Hepatocyte (in vitro differentiated cells): ENCODE results near the gene POLK. TPM values are rescaled to one million over a fixed set of nuclear protein-coding genes. Genes with fewer than 3 reads are reported as not detected.

Experiments
- DNase-seq: peaks from one replicate; pipeline ENCODE4 v3.0.0-alpha.2; 2016; ENCODE audit warnings: low spot score
- H2AFZ ChIP-seq: fragments of 200-600 bp; sonication (generic); 2 replicates; pipeline ENCODE4 v1.6.0; 2016; ENCODE audit warnings: antibody characterized with exemption, mild to moderate bottlenecking
- H3K27ac ChIP-seq: fragments of 200-600 bp; sonication (generic); 2 replicates; pipeline ENCODE4 v1.5.1; 2016; ENCODE audit warnings: mild to moderate bottlenecking
- H3K27me3 ChIP-seq: fragments of 200-600 bp; sonication (generic); 2 replicates; pipeline ENCODE4 v1.6.1; 2016
- H3K36me3 ChIP-seq: fragments of 200-600 bp; sonication (generic); replicated peaks from 2 replicates; pipeline ENCODE4 v1.5.1; 2016; ENCODE audit warnings: low read depth; ENCODE audit not compliant: insufficient read depth
- H3K4me1 ChIP-seq: fragments of 200-600 bp; sonication (generic); 2 replicates; pipeline ENCODE4 v1.5.1; 2016; ENCODE audit warnings: mild to moderate bottlenecking, moderate library complexity; ENCODE audit not compliant: insufficient read depth
- H3K4me2 ChIP-seq: fragments of 200-600 bp; sonication (generic); 2 replicates; pipeline ENCODE4 v1.6.0; 2016
- H3K4me3 ChIP-seq: fragments of 200-600 bp; sonication (generic); 2 replicates; pipeline ENCODE4 v1.5.1; 2016; ENCODE audit warnings: mild to moderate bottlenecking
- H3K79me2 ChIP-seq: fragments of 200-600 bp; sonication (generic); 2 replicates; pipeline ENCODE4 v1.6.0; 2017; ENCODE audit warnings: mild to moderate bottlenecking
- H3K9me2 ChIP-seq: fragments of 200-600 bp; sonication (generic); replicated peaks from 2 replicates; pipeline ENCODE4 v1.6.0; 2017; ENCODE audit warnings: mild to moderate bottlenecking; ENCODE audit not compliant: insufficient read depth
- H3K9me3 ChIP-seq: fragments of 200-600 bp; sonication (generic); 2 replicates; pipeline ENCODE4 v1.5.1; 2016; ENCODE audit warnings: low read depth, mild to moderate bottlenecking
- H4K20me1 ChIP-seq: fragments of 200-600 bp; sonication (generic); 2 replicates; pipeline ENCODE4 v1.6.0; 2016; ENCODE audit warnings: mild to moderate bottlenecking; ENCODE audit not compliant: insufficient read depth, poor library complexity, severe bottlenecking
- CTCF ChIP-seq: fragments of 200-600 bp; sonication (generic); IDR thresholded peaks from 2 replicates; pipeline ENCODE4 v1.5.1; 2016; ENCODE audit warnings: antibody characterized with exemption, mild to moderate bottlenecking; ENCODE audit not compliant: poor library complexity
- EZH2 ChIP-seq: fragments of 200-600 bp; sonication (generic); IDR thresholded peaks from 2 replicates; pipeline ENCODE4 v1.6.1; 2016; ENCODE audit warnings: antibody characterized with exemption, mild to moderate bottlenecking, borderline replicate concordance
- EZH2phosphoT487 ChIP-seq: fragments of 200-600 bp; sonication (generic); IDR thresholded peaks from one replicate; pipeline ENCODE4 v1.6.1; 2018; ENCODE audit warnings: antibody characterized with exemption, mild to moderate bottlenecking, low read depth, moderate library complexity; ENCODE audit not compliant: unreplicated experiment, severe bottlenecking
- WGBS: methylation state at CpG from one replicate; pipeline ENCODE4 v1.1.6; 2016; ENCODE audit warnings: low lambda C conversion rate; ENCODE audit errors: missing lambda C conversion rate; 5-methylcytosine and 5-hydroxymethylcytosine counted together
- polyA plus RNA-seq: library from polyadenylated mRNA; unstranded; fragments of >200 nt; fragmentation: Nextera tagmentation; extraction: Ambion mirVana; gene quantifications from 2 replicates; pipeline ENCODE4 v1.2.1, GENCODE V29; 2016
- total RNA-seq: library from RNA; depleted of rRNA; stranded (reverse); fragments of >200 nt; gene quantifications from 2 replicates; pipeline ENCODE4 v1.2.3, GENCODE V29; 2014

POLK gene
- total and polyA plus RNA-seq, 2 experiments from 2014 or later: 9.0 to 27.1 TPM

- Histone ChIP-seq H3K36me3 (no peaks in the 10 kb centered on the region), H3K4me1 (peaks cover 10% of the 10 kb centered on the region), H2AFZ (no peak overlapping the region), H3K9me3 (peaks cover 14% of the 10 kb centered on the region), H4K20me1 (peaks cover 10% of the 10 kb centered on the region), H3K79me2 (peaks cover 86% of the 10 kb centered on the region), H3K9me2 (no peaks in the 10 kb centered on the region), H3K27me3 (no peaks in the 10 kb centered on the region), H3K27ac (no peak overlapping the region), H3K4me2 (no peak overlapping the region), H3K4me3 (no peak overlapping the region)
- 86% methylated on average over 2 of the region's 2 CpGs for WGBS
- DNase-seq: no peak
- TF ChIP-seq CTCF: no peak
- TF ChIP-seq EZH2: no peak
- TF ChIP-seq EZH2phosphoT487: no peak
Measured at GRCh38 chr5:75471193-75471592, 40.5 kb upstream of the POLK start.

GRCh38 chr5:75472973-75473372 lies 38.7 kb upstream of the POLK start:
- WGBS: 100% methylated on average over 1 of the region's 1 CpG
- H4K20me1 ChIP-seq: peaks cover 9% of the 10 kb centered on the region
- peaks cover 14% of the 10 kb centered on the region for H3K9me3 ChIP-seq
- no peaks in the 10 kb centered on the region for H3K9me2 ChIP-seq
- H3K27ac ChIP-seq: peak overlapping the region; percentile 41
- no peak for TF ChIP-seq EZH2phosphoT487
- no peak for TF ChIP-seq CTCF
- TF ChIP-seq EZH2: no peak
- H3K79me2 ChIP-seq: peaks cover 86% of the 10 kb centered on the region
- H3K4me1 ChIP-seq: peaks cover 10% of the 10 kb centered on the region
- H2AFZ ChIP-seq: no peak overlapping the region
- no peaks in the 10 kb centered on the region for H3K27me3 ChIP-seq
- H3K4me3 ChIP-seq: no peak overlapping the region
- no peak for DNase-seq
- H3K36me3 ChIP-seq: no peaks in the 10 kb centered on the region
- no peak overlapping the region for H3K4me2 ChIP-seq

GRCh38 chr5:75473463-75473862 lies 38.2 kb upstream of the POLK start:
- Histone ChIP-seq H3K9me2 (no peaks in the 10 kb centered on the region), H2AFZ (no peak overlapping the region), H4K20me1 (peaks cover 9% of the 10 kb centered on the region), H3K79me2 (peaks cover 86% of the 10 kb centered on the region), H3K4me3 (no peak overlapping the region), H3K27ac (peak overlapping the region; percentile 41), H3K4me2 (no peak overlapping the region), H3K9me3 (peaks cover 14% of the 10 kb centered on the region), H3K27me3 (no peaks in the 10 kb centered on the region), H3K36me3 (no peaks in the 10 kb centered on the region), H3K4me1 (peaks cover 10% of the 10 kb centered on the region)
- 58% methylated on average over 2 of the region's 2 CpGs for WGBS
- DNase-seq: no peak
- no peak for TF ChIP-seq EZH2phosphoT487
- no peak for TF ChIP-seq EZH2
- no peak for TF ChIP-seq CTCF

GRCh38 chr5:75475364-75475763 lies 36.3 kb upstream of the POLK start:
- Histone ChIP-seq H3K9me3 (peaks cover under 1% of the 10 kb centered on the region), H3K4me2 (no peak overlapping the region), H4K20me1 (peaks cover 13% of the 10 kb centered on the region), H3K27me3 (no peaks in the 10 kb centered on the region), H3K4me3 (no peak overlapping the region), H3K79me2 (peaks cover 83% of the 10 kb centered on the region), H3K4me1 (peaks cover 10% of the 10 kb centered on the region), H2AFZ (no peak overlapping the region), H3K27ac (no peak overlapping the region), H3K36me3 (no peaks in the 10 kb centered on the region), H3K9me2 (no peaks in the 10 kb centered on the region)
- WGBS: 68% methylated on average over 4 of the region's 4 CpGs
- no peak for DNase-seq
- TF ChIP-seq EZH2 (no peak), EZH2phosphoT487 (no peak), CTCF (no peak)
